H1 (cell line): Measurements from ENCODE around the gene LRRC72. TPM values are rescaled to one million over a fixed set of nuclear protein-coding genes. Genes with fewer than 3 reads are reported as not detected.

Experiments
- GTF2F1 ChIP-seq: IDR thresholded peaks from 2 replicates; pipeline ENCODE4 v1.6.1; 2012; ENCODE audit warnings: low read depth, low read length, improper control_type of control experiment, borderline replicate concordance
- TAF7 ChIP-seq: optimal IDR thresholded peaks from 2 replicates; pipeline ENCODE3; 2011; ENCODE audit warnings: low read depth, mild to moderate bottlenecking, inconsistent platforms, low read length, moderate library complexity, borderline replicate concordance
- polyA plus RNA-seq, 7 experiments: library from polyadenylated mRNA; depleted of rRNA in 3 of 7; stranded (reverse) in 5 of 7; unstranded in 2 of 7; fragments of >200 nt in 5 of 7; fragments of 200-250 nt in 2 of 7; gene quantifications; 1 replicate in 5 of 7; 2 replicates in 1 of 7; 4 replicates in 1 of 7; pipeline versions ENCODE4 v1.2.1 to v1.2.3, GENCODE V29; 2011 to 2013; ENCODE audit warnings: missing spikeins in 2 of 7, mixed read lengths in 2 of 7
- total RNA-seq: library from RNA; stranded (reverse); fragmentation: NEBNext Ultra II Directional; extraction: Animal tissue kit (Norgen Biotek cat#: 25700); gene quantifications from 2 replicates; pipeline ENCODE4 v1.2.1, GENCODE V29; 2021

Gene LRRC72
- total and polyA plus RNA-seq, 2 of the 8 experiments (the other 6 are each of a cell fraction or from before 2014, with no cell fraction given) = not detected

- TF ChIP-seq TAF7 (no peak), GTF2F1 (no peak)
Observed at GRCh38 chr7:16562456-16563220, 36.0 kb downstream of the LRRC72 start (continued).
